Measurements from ENCODE around the gene PSD4.

The PSD4 gene

DNA sequence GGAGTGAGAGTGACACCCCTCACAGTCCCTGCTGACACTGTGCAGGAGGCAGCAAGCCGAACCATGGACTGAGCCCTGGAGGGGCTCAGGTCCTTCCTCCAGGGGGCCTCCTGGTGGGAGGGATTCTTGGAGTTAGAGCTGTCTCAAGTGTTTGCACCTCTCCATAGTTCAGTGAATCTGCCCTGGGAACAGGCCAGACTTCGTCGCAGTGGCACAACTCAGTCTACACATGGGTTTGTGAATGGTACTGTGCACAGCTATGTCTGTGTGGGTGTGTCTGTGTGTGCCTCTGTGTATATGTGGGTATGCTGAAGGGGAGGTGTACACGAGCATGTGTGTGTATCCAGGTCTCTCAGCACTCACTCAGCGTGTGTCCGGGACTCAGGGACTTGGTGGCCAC, 68.6 kb downstream of the PSD4 start:
- H3K36me3 ChIP-seq (ENCODE audit: insufficient read depth, low read length), result no peaks in the 10 kb centered on the region
- H3K4me3 ChIP-seq (ENCODE audit: low read length), result no peak overlapping the region
- no peak overlapping the region for H3K9ac ChIP-seq (ENCODE audit: low read depth, low read length)
- peaks cover 29% of the 10 kb centered on the region for H3K4me1 ChIP-seq (ENCODE audit: control insufficient read depth, insufficient read depth, low read length)
- H3K27me3 ChIP-seq (ENCODE audit: control insufficient read depth, insufficient read depth, low read length), result no peaks in the 10 kb centered on the region
- H3K4me2 ChIP-seq (ENCODE audit: low read length), result no peak overlapping the region
- H3K9me3 ChIP-seq (replicated peaks; ENCODE audit: low read length), result no peaks in the 10 kb centered on the region

DNA sequence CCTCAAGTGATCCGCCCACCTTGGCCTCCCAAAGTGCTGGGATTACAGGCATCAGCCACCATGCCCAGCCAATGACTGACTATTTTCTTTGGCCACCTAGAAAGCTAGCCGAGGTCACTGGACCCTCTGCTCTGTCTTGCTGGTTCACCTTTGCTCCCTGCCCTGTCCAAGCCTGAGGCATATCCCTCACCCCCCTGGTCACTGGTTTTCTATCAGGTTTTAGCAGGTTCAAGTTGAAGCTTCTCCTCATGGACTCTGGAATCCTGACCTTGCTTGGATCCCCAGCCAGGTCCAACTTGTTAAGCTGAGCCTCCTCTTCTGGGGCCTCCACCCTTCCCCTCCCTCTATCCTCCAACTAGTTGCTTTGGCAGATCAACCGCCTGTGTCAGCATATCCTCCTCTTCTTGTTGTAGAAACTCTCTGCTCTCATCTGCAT, 71.5 kb downstream of the PSD4 start:
- no peaks in the 10 kb centered on the region for H3K27me3 ChIP-seq (ENCODE audit: control insufficient read depth, insufficient read depth, low read length)
- peaks cover 21% of the 10 kb centered on the region for H3K4me1 ChIP-seq (ENCODE audit: control insufficient read depth, insufficient read depth, low read length)
- H3K4me3 ChIP-seq (ENCODE audit: low read length), result no peak overlapping the region
- no peak overlapping the region for H3K4me2 ChIP-seq (ENCODE audit: low read length)
- H3K9me3 ChIP-seq (replicated peaks; ENCODE audit: low read length), result no peaks in the 10 kb centered on the region
- H3K9ac ChIP-seq (ENCODE audit: low read depth, low read length), result no peak overlapping the region
- H3K36me3 ChIP-seq (ENCODE audit: insufficient read depth, low read length), result no peaks in the 10 kb centered on the region

DNA sequence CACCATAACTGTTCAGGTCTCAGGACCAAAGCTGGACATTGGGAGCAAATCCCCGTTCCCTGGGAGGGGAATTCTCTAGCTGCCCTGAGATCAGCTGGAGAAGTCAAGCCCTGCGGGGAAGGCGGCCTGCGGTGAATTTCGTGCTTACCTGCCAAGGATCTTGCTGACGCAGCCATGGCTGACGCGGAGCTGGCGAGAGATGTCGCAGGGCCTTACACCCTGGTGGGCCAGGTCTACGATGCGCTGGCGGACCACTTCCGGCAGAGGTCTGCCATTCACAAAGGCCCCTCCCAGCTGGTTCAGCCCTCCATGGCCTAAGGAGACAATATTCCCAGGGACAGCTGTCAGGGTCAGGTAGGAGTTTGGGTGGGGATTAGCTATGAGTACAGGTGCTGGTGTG, 72.8 kb downstream of the PSD4 start:
- Histone ChIP-seq H3K9me3 (replicated peaks; ENCODE audit: low read length) (no peaks in the 10 kb centered on the region), H3K27me3 (ENCODE audit: control insufficient read depth, insufficient read depth, low read length) (no peaks in the 10 kb centered on the region), H3K4me3 (ENCODE audit: low read length) (no peak overlapping the region), H3K9ac (ENCODE audit: low read depth, low read length) (no peak overlapping the region), H3K4me2 (ENCODE audit: low read length) (no peak overlapping the region), H3K4me1 (ENCODE audit: control insufficient read depth, insufficient read depth, low read length) (peaks cover 11% of the 10 kb centered on the region), H3K36me3 (ENCODE audit: insufficient read depth, low read length) (no peaks in the 10 kb centered on the region)

- peak overlapping the region; percentile 29 for H3K9ac ChIP-seq (ENCODE audit: low read depth, low read length)
- H3K27me3 ChIP-seq (ENCODE audit: control insufficient read depth, insufficient read depth, low read length), result no peaks in the 10 kb centered on the region
- H3K4me3 ChIP-seq (ENCODE audit: low read length), result no peak overlapping the region
- no peak overlapping the region for H3K4me2 ChIP-seq (ENCODE audit: low read length)
- H3K36me3 ChIP-seq (ENCODE audit: insufficient read depth, low read length), result no peaks in the 10 kb centered on the region
- H3K4me1 ChIP-seq (ENCODE audit: control insufficient read depth, insufficient read depth, low read length), result peaks cover 3% of the 10 kb centered on the region
- no peaks in the 10 kb centered on the region for H3K9me3 ChIP-seq (replicated peaks; ENCODE audit: low read length)
These were observed 75.4 kb downstream of the PSD4 start for GRCh38 chr2:113248997-113249770.

GRCh38 chr2:113251118-113251517, 77.3 kb downstream of the PSD4 start:
- H3K9ac ChIP-seq (ENCODE audit: low read depth, low read length), result no peak overlapping the region
- H3K4me1 ChIP-seq (ENCODE audit: control insufficient read depth, insufficient read depth, low read length), result peaks cover 3% of the 10 kb centered on the region
- no peaks in the 10 kb centered on the region for H3K27me3 ChIP-seq (ENCODE audit: control insufficient read depth, insufficient read depth, low read length)
- no peak overlapping the region for H3K4me2 ChIP-seq (ENCODE audit: low read length)
- no peaks in the 10 kb centered on the region for H3K36me3 ChIP-seq (ENCODE audit: insufficient read depth, low read length)
- H3K4me3 ChIP-seq (ENCODE audit: low read length), result no peak overlapping the region
- H3K9me3 ChIP-seq (replicated peaks; ENCODE audit: low read length), result no peaks in the 10 kb centered on the region

- no peaks in the 10 kb centered on the region for H3K27me3 ChIP-seq (ENCODE audit: control insufficient read depth, insufficient read depth, low read length)
- no peak overlapping the region for H3K4me3 ChIP-seq (ENCODE audit: low read length)
- H3K9ac ChIP-seq (ENCODE audit: low read depth, low read length), result no peak overlapping the region
- H3K4me1 ChIP-seq (ENCODE audit: control insufficient read depth, insufficient read depth, low read length), result peaks cover 3% of the 10 kb centered on the region
- no peak overlapping the region for H3K4me2 ChIP-seq (ENCODE audit: low read length)
- no peaks in the 10 kb centered on the region for H3K9me3 ChIP-seq (replicated peaks; ENCODE audit: low read length)
- no peaks in the 10 kb centered on the region for H3K36me3 ChIP-seq (ENCODE audit: insufficient read depth, low read length)
These were observed 78.3 kb downstream of the PSD4 start for GRCh38 chr2:113252047-113252590.

DNA sequence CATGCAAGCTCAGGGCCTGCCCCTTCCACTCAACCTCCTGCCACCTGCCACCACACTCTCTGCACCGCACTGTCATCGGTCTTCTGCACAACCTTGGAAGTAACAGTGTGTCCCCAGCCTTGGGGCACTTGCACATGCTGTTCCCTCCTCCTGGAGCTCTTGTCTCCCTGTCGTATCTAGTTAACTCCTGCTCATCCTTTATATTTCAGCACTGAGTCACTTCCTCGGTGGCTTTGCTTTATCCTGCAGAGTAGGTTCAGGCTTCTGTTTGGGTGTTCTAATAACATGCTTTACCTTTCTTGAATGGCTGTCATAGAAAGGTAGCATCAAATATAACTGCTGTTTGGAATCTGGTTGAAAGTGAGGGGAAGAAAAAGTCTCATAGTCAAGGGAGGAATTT, 79.7 kb downstream of the PSD4 start:
- no peaks in the 10 kb centered on the region for H3K36me3 ChIP-seq (ENCODE audit: insufficient read depth, low read length)
- no peaks in the 10 kb centered on the region for H3K27me3 ChIP-seq (ENCODE audit: control insufficient read depth, insufficient read depth, low read length)
- H3K4me1 ChIP-seq (ENCODE audit: control insufficient read depth, insufficient read depth, low read length), result peaks cover 12% of the 10 kb centered on the region
- no peak overlapping the region for H3K4me2 ChIP-seq (ENCODE audit: low read length)
- H3K9ac ChIP-seq (ENCODE audit: low read depth, low read length), result no peak overlapping the region
- H3K4me3 ChIP-seq (ENCODE audit: low read length), result no peak overlapping the region
- H3K9me3 ChIP-seq (replicated peaks; ENCODE audit: low read length), result no peaks in the 10 kb centered on the region

- H3K36me3 ChIP-seq (ENCODE audit: insufficient read depth, low read length), result no peaks in the 10 kb centered on the region
- no peak overlapping the region for H3K4me3 ChIP-seq (ENCODE audit: low read length)
- peaks cover 9% of the 10 kb centered on the region for H3K4me1 ChIP-seq (ENCODE audit: control insufficient read depth, insufficient read depth, low read length)
- no peaks in the 10 kb centered on the region for H3K9me3 ChIP-seq (replicated peaks; ENCODE audit: low read length)
- H3K4me2 ChIP-seq (ENCODE audit: low read length), result no peak overlapping the region
- no peaks in the 10 kb centered on the region for H3K27me3 ChIP-seq (ENCODE audit: control insufficient read depth, insufficient read depth, low read length)
- H3K9ac ChIP-seq (ENCODE audit: low read depth, low read length), result no peak overlapping the region
These were observed 81.6 kb downstream of the PSD4 start for GRCh38 chr2:113255140-113256070.

GRCh38 chr2:113257516-113258264, 83.9 kb downstream of the PSD4 start:
- Histone ChIP-seq H3K27me3 (ENCODE audit: control insufficient read depth, insufficient read depth, low read length) (no peaks in the 10 kb centered on the region), H3K4me3 (ENCODE audit: low read length) (no peak overlapping the region), H3K36me3 (ENCODE audit: insufficient read depth, low read length) (no peaks in the 10 kb centered on the region), H3K9ac (ENCODE audit: low read depth, low read length) (no peak overlapping the region), H3K4me1 (ENCODE audit: control insufficient read depth, insufficient read depth, low read length) (peaks cover 9% of the 10 kb centered on the region), H3K4me2 (ENCODE audit: low read length) (peak overlapping the region; percentile 26), H3K9me3 (replicated peaks; ENCODE audit: low read length) (no peaks in the 10 kb centered on the region)

DNA sequence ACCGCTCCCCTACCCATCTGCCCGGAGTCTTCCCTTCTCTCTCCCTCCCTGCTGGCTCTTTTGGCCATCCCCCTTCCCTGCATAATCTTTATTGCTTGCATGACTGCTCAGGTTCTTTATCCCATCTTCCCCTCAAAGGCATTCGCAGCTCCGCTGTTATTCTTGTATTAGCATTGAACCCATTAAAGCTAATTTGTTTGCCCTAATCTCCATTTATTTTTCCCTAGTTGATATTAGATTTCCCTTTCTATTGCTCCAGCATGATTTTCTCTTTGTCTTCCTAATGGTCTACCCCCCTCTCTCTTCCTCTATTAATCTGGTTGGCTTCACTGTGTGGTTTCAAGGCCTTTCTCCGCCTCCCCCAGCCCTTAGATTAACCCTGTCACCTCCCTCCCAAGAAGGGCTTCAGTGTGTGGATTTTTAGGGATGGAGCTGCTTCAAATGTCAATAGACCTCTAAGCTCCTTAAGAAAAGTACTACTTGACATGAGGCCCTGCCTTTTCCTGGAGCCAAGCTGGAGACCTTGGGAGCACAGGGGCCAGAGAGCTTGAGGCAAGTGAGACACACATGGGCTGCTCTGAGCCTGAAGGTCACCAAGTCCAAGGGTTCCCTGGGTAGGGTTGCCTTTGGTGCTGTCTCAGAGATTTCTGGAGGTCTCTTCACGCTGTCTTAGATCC, 84.8 kb downstream of the PSD4 start:
- H3K9ac ChIP-seq (ENCODE audit: low read depth, low read length), result no peak overlapping the region
- no peak overlapping the region for H3K4me2 ChIP-seq (ENCODE audit: low read length)
- H3K4me1 ChIP-seq (ENCODE audit: control insufficient read depth, insufficient read depth, low read length), result peaks cover 9% of the 10 kb centered on the region
- H3K9me3 ChIP-seq (replicated peaks; ENCODE audit: low read length), result no peaks in the 10 kb centered on the region
- H3K36me3 ChIP-seq (ENCODE audit: insufficient read depth, low read length), result no peaks in the 10 kb centered on the region
- H3K27me3 ChIP-seq (ENCODE audit: control insufficient read depth, insufficient read depth, low read length), result peaks cover 5% of the 10 kb centered on the region
- no peak overlapping the region for H3K4me3 ChIP-seq (ENCODE audit: low read length)
